GM18508 (cell line): Measurements from ENCODE around the gene LKAAEAR1.
"Not testable (repeated sequence)": the region's sequence is repeated elsewhere in the genome, so short reads cannot be mapped to it uniquely, and the experiment has no call there.

Experiments
- ATAC-seq: cut with Tn5 transposase; IDR thresholded peaks from one replicate; pipeline ENCODE4 v1.9.1; 2021; ENCODE audit warnings: moderate number of reproducible peaks; ENCODE audit not compliant: insufficient read depth, unreplicated experiment

LKAAEAR1 gene

DNA sequence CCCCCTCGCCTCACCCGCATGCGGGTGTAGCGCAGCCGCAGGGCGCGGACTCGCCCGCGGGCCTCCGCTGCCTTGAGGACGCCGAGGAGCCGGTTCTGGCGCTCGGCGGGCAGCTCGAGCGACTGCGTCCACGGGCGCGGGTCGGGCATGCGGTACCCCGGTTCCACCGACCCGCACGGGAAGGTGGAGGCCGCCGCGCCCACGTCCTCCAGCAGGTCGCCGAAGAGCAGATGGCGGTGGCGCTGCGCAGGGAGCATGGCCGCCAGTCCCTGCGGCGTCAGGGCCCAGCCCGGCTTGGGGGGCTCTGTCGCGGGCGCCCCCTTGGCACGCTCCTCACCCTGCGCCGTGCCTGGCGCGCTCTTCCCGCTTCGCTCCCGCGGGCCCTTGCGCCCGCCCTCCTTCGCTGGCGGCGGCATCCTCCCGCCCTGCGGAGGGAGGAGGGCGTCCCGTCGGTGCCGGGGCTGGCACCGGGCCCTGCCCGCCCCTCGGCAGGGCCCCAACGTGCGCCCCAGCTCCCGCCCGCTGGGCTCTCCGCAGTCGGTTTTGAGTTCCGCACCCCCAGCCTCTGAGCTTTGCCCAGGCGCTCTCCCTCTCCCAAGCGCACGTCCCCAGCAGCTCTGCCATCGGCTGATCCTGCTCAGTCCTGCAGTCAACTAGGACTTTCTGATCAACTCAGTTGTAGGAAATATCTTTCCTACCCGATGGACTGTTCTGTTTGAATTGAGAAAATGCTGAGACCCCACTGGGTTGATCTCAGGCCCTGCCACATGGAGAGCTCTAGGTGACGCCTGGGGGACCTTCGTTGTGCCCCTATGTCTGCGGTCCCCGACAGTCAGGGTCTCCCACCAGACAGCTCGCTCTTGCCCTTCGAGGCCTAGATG is at the start of gene LKAAEAR1:
TSS of gene LKAAEAR1 (minus strand) at position 595 of the 881 bp plus-strand sequence. CDS start at position 416, 179 bp downstream.
- no peak for ATAC-seq

- ATAC-seq: no peak
Observed at GRCh38 chr20:64131406-64131805, 47.2 kb upstream of the LKAAEAR1 start.

- ATAC-seq: no peak
Observed at GRCh38 chr20:64130876-64131275, 46.7 kb upstream of the LKAAEAR1 start.

- ATAC-seq: no peak
Observed at GRCh38 chr20:64130271-64130670, 46.1 kb upstream of the LKAAEAR1 start.

GRCh38 chr20:64129146-64129782 is 45.1 kb upstream of the LKAAEAR1 start:
- no peak for ATAC-seq

- ATAC-seq: not testable (repeated sequence)
Observed at GRCh38 chr20:64123517-64123916, 39.3 kb upstream of the LKAAEAR1 start.

DNA sequence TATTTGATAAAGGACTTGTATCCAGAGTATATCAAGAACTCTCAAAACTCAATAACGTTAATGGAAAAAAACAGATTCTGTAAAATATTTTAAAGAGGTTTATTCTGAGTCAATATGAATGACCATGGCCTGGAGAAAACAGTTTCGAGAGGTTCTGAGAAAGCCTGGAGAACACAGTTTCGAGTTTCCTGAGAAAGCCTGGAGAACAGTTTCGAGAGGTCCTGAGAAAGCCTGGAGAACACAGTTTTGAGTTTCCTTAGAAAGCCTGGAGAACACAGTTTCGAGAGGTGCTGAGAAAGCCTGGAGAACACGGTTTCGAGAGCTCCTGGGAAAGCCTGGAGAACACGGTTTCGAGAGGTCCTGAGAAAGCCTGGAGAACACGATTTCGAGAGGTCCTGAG is 38.7 kb upstream of the LKAAEAR1 start:
- ATAC-seq: not testable (repeated sequence)

DNA sequence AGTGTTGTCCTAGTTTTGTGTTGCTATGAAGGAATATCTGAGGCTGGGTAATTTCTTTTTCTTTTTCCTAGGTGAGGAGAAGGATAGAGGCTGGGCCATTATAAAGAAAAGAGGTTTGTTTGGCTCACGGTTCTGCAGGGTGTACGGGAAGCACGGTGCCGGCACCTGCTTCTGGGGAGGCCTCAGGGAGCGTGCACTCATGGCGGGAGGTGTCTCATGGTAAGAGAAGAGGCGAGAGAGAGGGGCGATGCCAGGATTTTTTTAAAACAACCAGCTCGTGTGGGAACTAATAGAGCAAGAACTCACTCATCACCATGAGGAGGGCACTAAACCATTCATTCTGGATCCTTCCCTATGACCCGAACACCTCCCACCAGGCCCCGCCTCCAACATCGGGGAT is 37.4 kb upstream of the LKAAEAR1 start:
- ATAC-seq: no peak

DNA sequence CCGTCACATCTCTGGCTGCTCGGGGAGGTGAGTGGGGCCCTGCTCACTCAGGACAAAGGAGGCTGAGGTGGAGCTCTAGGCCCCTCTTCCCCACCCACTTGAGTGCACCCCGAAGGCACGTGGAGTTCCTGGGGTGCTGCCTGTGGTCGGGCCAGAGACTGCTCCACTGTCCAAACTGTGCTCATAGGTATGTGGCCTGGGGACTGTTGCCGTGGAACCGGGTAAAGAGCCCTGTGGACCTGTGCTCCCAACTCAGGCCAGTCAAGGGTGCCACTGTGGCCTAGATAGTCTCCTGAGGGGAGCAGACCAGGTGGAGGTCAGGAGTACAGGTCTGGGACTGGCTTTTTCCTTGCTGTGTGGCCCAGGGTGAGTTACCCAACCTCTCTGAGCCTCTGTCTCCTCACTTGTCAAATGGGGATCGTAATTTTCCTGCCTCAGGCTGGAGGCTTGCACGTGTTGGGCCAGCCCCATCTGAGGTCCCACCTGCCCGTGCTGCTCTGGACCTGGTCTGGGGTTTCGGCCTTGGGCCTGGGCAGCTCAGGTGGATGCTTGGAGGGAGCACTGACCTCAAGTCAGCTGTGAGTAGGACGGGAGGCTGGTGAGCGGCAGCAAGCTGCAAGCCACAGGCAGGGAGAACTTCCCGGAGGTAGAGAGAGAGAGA is 35.6 kb upstream of the LKAAEAR1 start:
- ATAC-seq: no peak

GRCh38 chr20:64119301-64119680 is 35.1 kb upstream of the LKAAEAR1 start:
- ATAC-seq: no peak

GRCh38 chr20:64117432-64117777 is 33.2 kb upstream of the LKAAEAR1 start:
- ATAC-seq: not testable (repeated sequence)

DNA sequence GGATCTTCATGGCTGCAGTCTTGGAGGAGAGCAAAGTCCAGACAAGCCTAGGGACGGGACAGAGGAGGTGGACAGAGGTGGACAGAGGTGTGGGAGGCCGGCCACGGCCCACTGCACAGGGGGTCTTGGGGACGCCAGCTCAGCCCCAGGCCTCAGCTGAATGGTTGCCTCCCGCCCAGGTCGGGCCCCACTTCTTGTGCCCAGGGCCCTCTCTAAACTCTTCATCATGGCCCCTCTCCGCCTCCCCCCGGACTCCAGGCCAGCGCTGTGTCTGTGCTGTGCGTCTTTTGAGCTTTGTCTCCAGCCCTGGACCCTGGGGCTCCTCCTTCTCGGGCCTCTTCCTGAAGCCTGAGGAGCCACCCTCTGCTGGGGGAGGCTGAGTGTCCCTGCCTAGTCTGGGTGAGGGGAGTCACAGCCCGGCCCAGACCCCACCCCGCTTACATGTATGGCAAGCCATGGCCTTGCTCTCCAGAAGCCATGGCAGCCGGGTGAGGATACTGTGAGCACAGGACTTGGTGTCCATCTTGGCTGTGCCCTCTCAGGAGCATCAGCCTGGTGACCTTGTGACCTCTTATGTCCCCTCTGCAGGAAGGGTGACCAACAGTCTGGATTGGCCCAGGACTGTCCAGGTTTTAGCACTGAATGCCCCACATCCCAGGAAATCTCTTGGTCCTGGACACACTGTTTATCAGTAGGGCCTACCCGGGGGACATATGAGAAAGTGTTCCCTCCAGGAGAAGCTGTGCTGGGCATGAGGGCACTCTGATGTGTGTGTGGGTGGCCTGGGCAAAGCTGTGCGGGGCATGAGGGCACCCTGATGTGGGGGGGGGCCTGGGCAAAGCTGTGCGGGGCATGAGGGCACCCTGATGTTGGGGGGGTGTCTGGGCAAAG is 32.6 kb upstream of the LKAAEAR1 start:
- ATAC-seq: no peak

DNA sequence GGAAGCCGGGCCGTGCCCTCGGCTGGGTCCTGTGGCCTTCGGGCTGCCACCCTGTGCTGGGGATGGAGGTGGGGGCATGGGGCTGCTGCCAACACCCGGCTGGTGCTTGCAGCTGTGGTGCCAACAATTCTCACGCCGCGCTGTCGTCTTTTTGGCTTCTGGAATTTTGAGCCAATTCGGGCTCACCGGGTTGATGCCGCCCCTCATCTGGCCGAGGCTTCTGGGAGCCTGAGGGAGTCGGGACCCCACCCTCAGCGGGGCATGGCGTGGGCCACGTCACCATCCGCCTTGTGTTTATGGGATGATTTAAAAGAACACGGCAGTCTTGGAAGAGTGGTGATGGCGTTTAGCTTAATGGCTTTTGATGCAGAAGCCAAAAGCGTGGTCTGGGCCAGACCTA is 31.8 kb upstream of the LKAAEAR1 start:
- no peak for ATAC-seq

DNA sequence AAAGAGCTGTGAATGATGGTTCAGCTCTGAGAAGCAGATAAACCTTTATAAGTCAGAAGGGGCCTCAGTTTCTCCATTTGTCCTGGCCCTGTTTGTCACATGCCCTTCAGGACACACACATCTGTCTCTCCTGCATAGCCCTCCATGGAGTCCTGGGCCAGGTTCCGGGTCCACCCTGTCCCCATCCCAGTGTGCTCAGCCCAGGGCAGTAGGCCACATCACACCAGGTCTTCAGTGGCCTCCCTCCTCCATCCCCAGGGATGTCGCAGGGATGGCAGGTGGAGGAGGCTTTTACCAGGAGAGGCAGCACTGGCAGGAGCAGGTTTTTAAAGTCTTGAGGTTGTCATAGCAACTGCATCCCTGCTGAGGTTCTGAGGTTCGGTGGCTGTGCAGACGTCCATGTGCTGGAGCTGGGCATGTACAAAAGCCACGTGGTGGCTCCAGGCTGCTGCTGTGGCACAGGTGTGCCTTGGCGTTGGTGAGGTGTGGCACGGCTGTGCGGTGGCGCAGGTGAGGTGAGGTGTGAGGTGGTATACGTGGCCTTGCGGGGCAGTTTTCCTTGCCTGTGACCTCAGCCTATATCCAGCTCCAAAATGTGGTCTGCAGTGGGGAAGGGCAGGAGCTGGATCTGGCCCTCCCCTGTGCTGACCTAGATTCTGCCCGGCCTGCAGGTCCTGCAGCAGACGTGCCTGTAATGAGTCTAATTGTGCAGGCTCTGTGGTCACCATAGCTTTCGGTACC is 31.1 kb upstream of the LKAAEAR1 start:
- no peak for ATAC-seq

GRCh38 chr20:64114356-64114971 is 30.3 kb upstream of the LKAAEAR1 start:
- no peak for ATAC-seq

GRCh38 chr20:64113796-64114355 is 29.7 kb upstream of the LKAAEAR1 start:
- ATAC-seq: no peak

DNA sequence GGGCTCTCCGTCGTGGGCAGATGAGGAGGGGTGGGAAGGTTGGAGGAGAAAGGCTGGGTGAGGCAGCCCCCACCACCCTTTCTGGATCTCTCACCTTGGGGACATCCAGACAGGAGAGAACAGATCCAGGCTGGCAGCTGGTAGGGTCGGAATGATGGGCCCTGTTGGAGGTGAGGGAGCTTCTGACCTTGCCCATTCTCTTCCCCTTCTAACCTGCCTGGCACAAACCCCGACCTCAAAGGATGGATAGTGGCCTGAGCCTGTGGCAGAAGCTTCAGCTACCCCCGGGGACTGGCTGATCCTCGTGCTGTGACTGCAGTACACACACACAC is 29.2 kb upstream of the LKAAEAR1 start:
- no peak for ATAC-seq

GRCh38 chr20:64112691-64113443 is 28.7 kb upstream of the LKAAEAR1 start:
- ATAC-seq: no peak
